Right kidney (tissue), 1 donor: ENCODE measurements around the gene UROC1.

ENCODE experiments used
- DNase-seq: peaks from one replicate; pipeline ENCODE4 v3.0.0-alpha.2; 2016

UROC1 gene

GRCh38 chr3:126494970-126495230, 22.7 kb downstream of the UROC1 start:
- no peak for DNase-seq

- no peak for DNase-seq
Observed at GRCh38 chr3:126494204-126494969, 23.2 kb downstream of the UROC1 start.

- DNase-seq = no peak
Observed at GRCh38 chr3:126493739-126494138, 23.8 kb downstream of the UROC1 start.

GRCh38 chr3:126493051-126493450, 24.5 kb downstream of the UROC1 start:
- DNase-seq = no peak

- DNase-seq = no peak
Observed at GRCh38 chr3:126491221-126492013, 26.2 kb downstream of the UROC1 start.

GRCh38 chr3:126490619-126491018, 27.0 kb downstream of the UROC1 start:
- no peak for DNase-seq

GRCh38 chr3:126488886-126489569, 28.5 kb downstream of the UROC1 start:
- DNase-seq = no peak

- no peak for DNase-seq
Observed at GRCh38 chr3:126488185-126488584, 29.4 kb downstream of the UROC1 start.

- no peak for DNase-seq
Observed at GRCh38 chr3:126487151-126487771, 30.3 kb downstream of the UROC1 start.

GRCh38 chr3:126486360-126486847, 31.2 kb downstream of the UROC1 start:
- DNase-seq = no peak

- no peak for DNase-seq
Observed at GRCh38 chr3:126485956-126486355, 31.6 kb downstream of the UROC1 start.

- DNase-seq = no peak
Observed at GRCh38 chr3:126485176-126485897, 32.2 kb downstream of the UROC1 start.

GRCh38 chr3:126484662-126485061, 32.9 kb downstream of the UROC1 start:
- no peak for DNase-seq

- DNase-seq = no peak
Observed at GRCh38 chr3:126484148-126484547, 33.4 kb downstream of the UROC1 start.

- DNase-seq = no peak
Observed at GRCh38 chr3:126483321-126483761, 34.2 kb downstream of the UROC1 start.

- no peak for DNase-seq
Observed at GRCh38 chr3:126482503-126483255, 34.9 kb downstream of the UROC1 start.

- no peak for DNase-seq
Observed at GRCh38 chr3:126481808-126482502, 35.6 kb downstream of the UROC1 start.

GRCh38 chr3:126480861-126481260, 36.7 kb downstream of the UROC1 start:
- DNase-seq = no peak

GRCh38 chr3:126480206-126480605, 37.4 kb downstream of the UROC1 start:
- DNase-seq = no peak

- DNase-seq = no peak
Observed at GRCh38 chr3:126479642-126480041, 37.9 kb downstream of the UROC1 start.
